Gastroesophageal sphincter (tissue), 4 donors: ENCODE measurements around the gene CAMK1D. TPM values are rescaled to one million over a fixed set of nuclear protein-coding genes. Genes with fewer than 3 reads are reported as not detected.

Experiments
- ATAC-seq: fragments of 150-250 bp; one replicate; pipeline ENCODE4 v1.9.1; 2016; ENCODE audit warnings: mild to moderate bottlenecking, moderate library complexity
- H3K27ac ChIP-seq, 4 donors: fragments of 200-600 bp; sonication (generic) in 3 of 4; 1 replicate in 3 of 4; 2 replicates in 1 of 4; pipeline ENCODE4 v1.5.1; 2016 to 2019
- H3K27me3 ChIP-seq: fragments of 200-600 bp; sonication (generic); one replicate; pipeline ENCODE4 v1.5.1; 2019
- H3K36me3 ChIP-seq, 2 donors: fragments of 200-600 bp; sonication (generic); one replicate each; pipeline ENCODE4 v1.5.1; 2019; ENCODE audit warnings: control low read depth in 1 of 2
- H3K4me1 ChIP-seq, 3 donors: fragments of 200-600 bp; sonication (generic); 1 replicate in 2 of 3; 2 replicates in 1 of 3; pipeline ENCODE4 v1.5.1; 2016 to 2019; ENCODE audit warnings: control low read depth in 2 of 3
- H3K4me3 ChIP-seq, 2 donors: fragments of 200-600 bp; sonication (generic); one replicate each; pipeline ENCODE4 v1.5.1; 2019; ENCODE audit warnings: mild to moderate bottlenecking in 1 of 2, moderate library complexity in 1 of 2
- H3K9me3 ChIP-seq, 3 donors: fragments of 200-600 bp; sonication (generic); one replicate each; pipeline ENCODE4 v1.5.1; 2017 to 2019; ENCODE audit warnings: control low read depth in 2 of 3
- EP300 ChIP-seq: sonication (generic); formaldehyde crosslinking; IDR thresholded peaks from one replicate; pipeline ENCODE4 v1.6.1; 2017; ENCODE audit warnings: antibody characterized with exemption, mild to moderate bottlenecking
- POLR2A ChIP-seq, 2 donors: fragments of 450-650 bp; IDR thresholded peaks; one replicate each; pipeline ENCODE4 v1.6.1; 2017; ENCODE audit warnings: antibody characterized with exemption in 2 of 2, mild to moderate bottlenecking in 2 of 2, moderate library complexity in 1 of 2
- POLR2AphosphoS5 ChIP-seq: sonication (generic); formaldehyde crosslinking; IDR thresholded peaks from one replicate; pipeline ENCODE4 v1.6.1; 2017; ENCODE audit warnings: antibody characterized with exemption
- WGBS, 2 donors: methylation state at CpG; one replicate each; pipeline ENCODE4 v1.1.5; 2018; ENCODE audit warnings: low coverage in 1 of 2; 5-methylcytosine and 5-hydroxymethylcytosine counted together
- total RNA-seq, 4 donors: library from RNA; depleted of rRNA; stranded (reverse); fragments of >200 nt; gene quantifications; one replicate each; pipeline ENCODE4 v1.1.0, GENCODE V29; 2016
- TF ChIP-seq, protein P1 (sequence below), 4 experiments: fragments of 200-600 bp in 2 of 4; fragments of 450-650 bp in 2 of 4; sonication (generic) in 1 of 4; IDR thresholded peaks; one replicate each; pipeline ENCODE4 v1.5.1; 2017 to 2019; ENCODE audit warnings: antibody characterized with exemption in 4 of 4, mild to moderate bottlenecking in 2 of 4, moderate library complexity in 2 of 4

Gene CAMK1D
- total RNA-seq, 4 donors from 2014 or later: 11.6 to 18.3 (median 15.3) TPM

DNA sequence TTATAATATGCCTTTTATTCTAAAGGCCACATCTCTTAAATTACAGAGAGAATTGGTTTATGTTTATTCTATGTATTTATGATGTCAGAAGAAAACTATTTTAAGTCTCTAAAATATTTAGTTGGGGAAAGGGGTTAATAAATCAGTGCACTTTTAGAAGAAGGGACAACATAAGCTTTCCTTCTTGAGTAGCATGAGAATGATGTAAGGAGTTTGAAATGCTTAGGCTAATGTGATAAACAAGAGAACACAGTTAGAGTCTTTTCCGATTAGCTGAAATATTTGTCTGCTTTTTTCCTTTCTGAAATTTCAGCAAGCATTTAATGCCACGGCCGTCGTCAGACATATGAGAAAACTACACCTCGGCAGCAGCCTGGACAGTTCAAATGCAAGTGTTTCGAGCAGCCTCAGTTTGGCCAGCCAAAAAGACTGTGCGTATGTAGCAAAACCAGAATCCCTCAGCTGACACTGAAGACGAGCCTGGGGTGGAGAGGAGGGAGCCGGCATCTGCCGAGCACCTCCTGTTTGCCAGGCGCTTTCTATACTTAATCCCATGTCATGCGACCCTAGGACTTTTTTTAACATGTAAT lies 476.0 kb downstream of the CAMK1D start:
- H3K27ac ChIP-seq: no peak overlapping the region
- H3K9me3 ChIP-seq: no peaks in the 10 kb centered on the region
- no peak overlapping the region for H3K4me3 ChIP-seq
- peaks cover 0 to 18% (median 0%) of the 10 kb centered on the region in 3 donors for H3K4me1 ChIP-seq
- TF ChIP-seq POLR2AphosphoS5 (peak; percentile 20), EP300 (no peak)
- TF ChIP-seq, protein P1, sequence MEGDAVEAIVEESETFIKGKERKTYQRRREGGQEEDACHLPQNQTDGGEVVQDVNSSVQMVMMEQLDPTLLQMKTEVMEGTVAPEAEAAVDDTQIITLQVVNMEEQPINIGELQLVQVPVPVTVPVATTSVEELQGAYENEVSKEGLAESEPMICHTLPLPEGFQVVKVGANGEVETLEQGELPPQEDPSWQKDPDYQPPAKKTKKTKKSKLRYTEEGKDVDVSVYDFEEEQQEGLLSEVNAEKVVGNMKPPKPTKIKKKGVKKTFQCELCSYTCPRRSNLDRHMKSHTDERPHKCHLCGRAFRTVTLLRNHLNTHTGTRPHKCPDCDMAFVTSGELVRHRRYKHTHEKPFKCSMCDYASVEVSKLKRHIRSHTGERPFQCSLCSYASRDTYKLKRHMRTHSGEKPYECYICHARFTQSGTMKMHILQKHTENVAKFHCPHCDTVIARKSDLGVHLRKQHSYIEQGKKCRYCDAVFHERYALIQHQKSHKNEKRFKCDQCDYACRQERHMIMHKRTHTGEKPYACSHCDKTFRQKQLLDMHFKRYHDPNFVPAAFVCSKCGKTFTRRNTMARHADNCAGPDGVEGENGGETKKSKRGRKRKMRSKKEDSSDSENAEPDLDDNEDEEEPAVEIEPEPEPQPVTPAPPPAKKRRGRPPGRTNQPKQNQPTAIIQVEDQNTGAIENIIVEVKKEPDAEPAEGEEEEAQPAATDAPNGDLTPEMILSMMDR (IDR thresholded peaks at IDR 0.05): no peak
- H3K27me3 ChIP-seq: no peaks in the 10 kb centered on the region
- H3K36me3 ChIP-seq: peaks cover 0 to 59% of the 10 kb centered on the region in 2 donors
- ATAC-seq: no peak
- WGBS, 2 donors: 25 to 46% methylated on average over 6 to 9 of the region's 12 CpGs

DNA sequence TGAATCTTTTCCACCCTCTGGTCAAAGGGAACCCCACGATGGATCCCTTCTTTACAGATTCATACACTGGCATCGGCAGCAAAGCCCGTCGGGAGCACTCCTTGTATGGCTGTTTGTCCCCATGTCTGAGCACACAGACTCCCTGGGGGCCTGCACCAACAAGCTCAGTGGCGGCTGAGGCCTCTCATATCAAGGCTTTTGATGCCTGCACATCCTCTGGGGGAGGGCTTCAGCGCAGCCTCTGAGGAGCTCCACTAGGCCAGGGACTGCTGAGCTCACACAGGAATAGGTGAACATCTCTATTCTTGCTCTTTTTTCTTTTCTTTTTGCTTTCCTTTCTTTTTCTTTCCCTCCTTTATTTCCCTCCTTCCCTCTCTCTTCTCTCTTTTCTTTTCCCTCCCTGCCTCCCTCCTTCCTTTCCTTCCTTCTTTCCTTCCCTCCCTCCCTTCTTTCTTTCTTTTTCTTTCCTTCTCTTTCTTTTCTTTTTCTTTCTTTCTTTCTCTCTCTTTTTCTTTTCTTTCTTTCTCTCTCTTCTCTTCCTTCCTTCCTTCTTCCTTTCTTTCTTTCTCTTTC lies 477.5 kb downstream of the CAMK1D start:
- no peak for TF ChIP-seq POLR2AphosphoS5
- TF ChIP-seq, protein P1 (IDR thresholded peaks at IDR 0.05): no peak
- no peak for TF ChIP-seq EP300
- no peak for TF ChIP-seq POLR2A (IDR thresholded peaks at IDR 0.05)
- H3K4me1 ChIP-seq: peaks cover 0 to 18% (median 0%) of the 10 kb centered on the region in 3 donors
- peaks cover 0 to 62% of the 10 kb centered on the region in 2 donors for H3K36me3 ChIP-seq
- H3K9me3 ChIP-seq: no peaks in the 10 kb centered on the region
- no peak overlapping the region for H3K27ac ChIP-seq
- no peak overlapping the region for H3K4me3 ChIP-seq
- WGBS, 2 donors: 100% methylated on average over 1 of the region's 6 CpGs
- no peak for ATAC-seq
- no peaks in the 10 kb centered on the region for H3K27me3 ChIP-seq

DNA sequence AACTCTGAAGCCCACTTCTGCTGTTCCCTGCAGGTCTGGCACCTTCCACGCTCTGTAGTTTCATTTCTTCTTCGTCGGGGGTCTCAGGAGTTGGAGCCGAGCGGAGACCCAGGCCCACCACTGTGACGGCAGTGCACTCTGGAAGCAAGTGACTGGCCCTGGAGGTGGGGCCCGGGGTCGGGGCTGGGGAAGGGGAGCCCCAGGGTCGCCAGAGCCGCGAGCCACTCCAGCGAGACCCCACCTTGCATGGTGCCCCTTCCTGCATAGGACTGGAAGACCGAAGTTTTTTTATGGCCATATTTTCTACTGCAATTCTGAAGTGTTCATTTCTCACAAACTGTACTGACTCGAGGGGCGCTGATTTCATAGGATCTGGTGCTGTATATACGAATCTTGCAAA lies 479.4 kb downstream of the CAMK1D start:
- H3K36me3 ChIP-seq: peaks cover 0 to 65% of the 10 kb centered on the region in 2 donors
- WGBS, 2 donors: 94% methylated on average over 5 to 16 of the region's 16 CpGs
- ATAC-seq: no peak
- H3K27ac ChIP-seq: no peak overlapping the region
- H3K4me1 ChIP-seq: no peaks in the 10 kb centered on the region
- TF ChIP-seq POLR2AphosphoS5 (no peak), EP300 (no peak), POLR2A (IDR thresholded peaks at IDR 0.05) (no peak)
- TF ChIP-seq, protein P1 (IDR thresholded peaks at IDR 0.05): no peak
- no peak overlapping the region for H3K4me3 ChIP-seq
- H3K27me3 ChIP-seq: no peaks in the 10 kb centered on the region
- no peaks in the 10 kb centered on the region for H3K9me3 ChIP-seq

DNA sequence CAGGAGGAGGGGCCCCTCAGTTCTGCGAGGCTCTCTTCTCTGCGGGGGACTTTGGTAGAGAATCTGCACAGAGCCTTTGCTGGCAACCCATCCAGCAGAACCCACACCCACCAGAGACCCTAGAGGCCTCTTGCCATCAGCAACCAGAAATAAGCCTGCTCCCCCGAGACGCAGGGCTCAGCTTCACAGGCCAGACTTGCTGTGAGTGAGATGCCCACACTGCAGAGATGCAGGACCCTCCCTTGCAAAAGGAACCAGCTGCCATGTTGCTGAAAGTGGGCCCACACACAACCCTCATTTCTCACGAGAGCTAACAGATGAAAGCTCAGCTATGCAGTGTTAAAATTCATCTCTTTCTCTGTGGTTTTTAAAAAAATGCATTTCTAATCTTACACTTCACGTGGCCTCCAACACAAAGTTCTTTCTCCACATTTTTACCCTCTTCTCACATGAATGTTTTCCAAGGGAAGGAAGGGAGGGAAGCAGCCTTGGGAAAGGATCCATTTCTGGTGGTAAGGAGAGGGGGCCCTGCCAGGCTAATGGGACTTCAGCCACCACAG lies 480.6 kb downstream of the CAMK1D start:
- Histone ChIP-seq H3K27ac (no peak overlapping the region), H3K9me3 (no peaks in the 10 kb centered on the region), H3K4me1 (no peaks in the 10 kb centered on the region), H3K4me3 (no peak overlapping the region), H3K36me3 (peaks cover 0 to 56% of the 10 kb centered on the region in 2 donors), H3K27me3 (no peaks in the 10 kb centered on the region)
- TF ChIP-seq, protein P1 (IDR thresholded peaks at IDR 0.05): no peak
- no peak for TF ChIP-seq POLR2AphosphoS5
- no peak for TF ChIP-seq POLR2A (IDR thresholded peaks at IDR 0.05)
- TF ChIP-seq EP300: no peak
- 60 to 94% methylated on average over 1 to 5 of the region's 6 CpGs for WGBS, 2 donors
- ATAC-seq: no peak

DNA sequence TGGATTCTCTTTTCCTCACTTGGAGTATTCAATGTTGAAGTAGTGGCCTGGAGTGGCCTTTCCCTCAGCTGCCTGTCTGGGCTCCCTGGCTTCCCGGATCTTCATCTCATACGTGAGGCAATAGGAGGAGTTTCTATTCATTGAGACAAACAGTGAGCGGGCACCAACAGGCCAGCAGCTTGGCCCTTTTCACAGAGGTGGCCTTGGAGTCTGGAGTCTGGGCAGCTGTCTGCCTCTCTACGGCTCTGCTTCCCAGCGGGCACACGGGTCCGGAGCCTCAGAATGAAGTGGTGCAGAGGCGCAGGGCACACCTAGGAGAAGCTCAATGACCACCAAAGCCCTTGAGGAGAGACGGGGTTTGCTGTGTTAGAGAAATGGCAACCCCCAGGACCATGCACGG lies 482.7 kb downstream of the CAMK1D start:
- WGBS, 2 donors: 100% methylated on average over 3 of the region's 10 CpGs; no CpG with 5 or more reads in 1 of the 2 donors
- no peak overlapping the region for H3K27ac ChIP-seq
- no peaks in the 10 kb centered on the region for H3K27me3 ChIP-seq
- no peaks in the 10 kb centered on the region for H3K4me1 ChIP-seq
- TF ChIP-seq POLR2AphosphoS5: no peak
- no peak for TF ChIP-seq EP300
- no peak for TF ChIP-seq POLR2A (IDR thresholded peaks at IDR 0.05)
- TF ChIP-seq, protein P1 (IDR thresholded peaks at IDR 0.05): no peak
- no peak overlapping the region for H3K4me3 ChIP-seq
- no peak for ATAC-seq
- no peaks in the 10 kb centered on the region for H3K9me3 ChIP-seq
- peaks cover 0 to 39% of the 10 kb centered on the region in 2 donors for H3K36me3 ChIP-seq
